SIG-M5 treated with dmso at 0.1 percent for 504 hours (cell line): ENCODE measurements around the gene CHD5.
"Not testable (repeated sequence)": the region's sequence is repeated elsewhere in the genome, so short reads cannot be mapped to it uniquely, and the experiment has no call there.

Experiments used
- DNase-seq: peaks from one replicate; lab custom pipeline; 2025; ENCODE audit not compliant: unreplicated experiment; lab: John Stamatoyannopoulos, UW

CHD5 gene

GRCh38 chr1:6068932-6069331 lies 111.2 kb downstream of the CHD5 start:
- DNase-seq, result no peak

- DNase-seq, result no peak
Measured at GRCh38 chr1:6068073-6068472, 112.0 kb downstream of the CHD5 start.

DNA sequence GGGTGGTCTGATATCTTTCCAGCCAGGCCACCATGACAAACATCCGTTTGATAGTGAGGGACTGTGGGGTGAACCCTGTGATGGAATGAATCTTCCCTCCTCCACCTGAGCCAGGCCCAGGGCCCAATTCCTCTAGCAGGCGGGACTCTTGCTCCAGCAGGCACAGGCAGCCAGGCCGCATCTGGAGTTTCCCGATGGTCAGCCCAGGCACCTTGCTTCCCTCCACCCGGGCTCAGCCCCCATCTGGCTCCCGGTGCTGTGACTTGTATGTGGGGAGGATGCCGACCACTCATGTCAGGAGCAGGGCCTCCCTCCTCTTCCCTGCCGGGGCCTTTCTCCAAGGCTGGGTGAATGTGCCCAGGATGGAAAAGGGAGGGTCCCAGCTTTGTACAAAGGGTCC lies 113.4 kb downstream of the CHD5 start:
- no peak for DNase-seq

DNA sequence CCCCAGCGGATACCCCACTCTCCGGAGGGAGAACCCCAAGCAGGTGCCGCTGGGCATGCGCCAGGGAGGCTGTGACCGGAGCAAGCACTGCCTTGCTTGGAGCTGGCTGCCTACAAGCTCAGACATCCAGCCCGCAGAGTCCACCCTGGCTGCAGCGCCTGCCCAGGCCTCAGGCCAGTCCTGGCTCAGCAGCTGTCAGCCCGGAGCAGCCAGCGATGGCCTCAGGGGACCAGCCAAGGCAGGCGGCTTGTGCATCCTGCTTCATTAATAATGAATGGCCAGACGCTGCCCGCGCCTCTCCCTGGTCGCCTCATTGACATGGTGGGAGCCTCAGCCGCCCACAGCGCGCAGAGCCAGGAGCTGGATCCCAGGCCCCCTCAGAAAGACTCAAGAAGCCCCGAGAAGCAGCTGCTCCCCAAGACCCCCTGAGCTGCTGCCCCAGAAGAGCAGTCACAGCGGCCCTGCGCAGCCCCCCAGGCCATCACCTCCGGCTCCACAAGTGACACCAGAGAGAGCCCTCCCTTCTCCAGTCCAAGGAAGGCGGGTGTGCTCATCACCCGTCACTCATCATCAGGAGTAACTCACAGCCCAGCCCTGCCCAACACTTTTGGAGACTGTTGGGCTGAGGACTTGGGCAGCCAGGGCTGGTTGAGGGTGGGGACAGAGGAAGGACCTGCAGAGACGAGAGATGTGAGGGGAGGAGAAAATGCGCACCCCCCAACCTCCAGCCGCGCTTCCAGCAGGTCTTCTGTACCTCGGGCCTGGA lies 114.8 kb downstream of the CHD5 start:
- DNase-seq, result no peak

DNA sequence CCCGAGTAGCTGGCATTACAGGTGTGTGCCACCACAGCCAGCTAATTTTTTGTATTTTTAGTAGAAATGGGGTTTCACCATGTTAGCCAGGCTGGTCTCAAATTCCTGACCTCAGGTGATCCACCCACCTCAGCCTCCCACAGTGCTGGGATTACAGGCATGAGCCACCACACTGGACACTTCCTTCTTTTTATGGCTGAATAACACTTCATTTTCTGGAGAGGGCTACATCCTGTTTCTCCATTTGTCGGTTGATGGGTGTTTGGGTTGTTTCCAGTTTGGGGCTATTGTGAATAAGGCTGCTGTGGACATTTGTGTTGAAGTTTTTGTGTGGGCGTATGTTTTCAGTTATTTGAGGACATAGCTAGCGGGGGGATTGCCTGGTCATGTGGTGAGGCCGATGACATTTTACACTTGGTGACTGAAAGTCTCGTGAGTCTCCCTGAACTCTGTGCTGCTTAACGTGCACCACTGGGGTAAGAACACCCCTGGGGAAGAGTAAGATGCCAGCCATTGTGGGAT lies 116.5 kb downstream of the CHD5 start:
- DNase-seq, result not testable (repeated sequence)

GRCh38 chr1:6062670-6063069 lies 117.5 kb downstream of the CHD5 start:
- DNase-seq, result no peak

DNA sequence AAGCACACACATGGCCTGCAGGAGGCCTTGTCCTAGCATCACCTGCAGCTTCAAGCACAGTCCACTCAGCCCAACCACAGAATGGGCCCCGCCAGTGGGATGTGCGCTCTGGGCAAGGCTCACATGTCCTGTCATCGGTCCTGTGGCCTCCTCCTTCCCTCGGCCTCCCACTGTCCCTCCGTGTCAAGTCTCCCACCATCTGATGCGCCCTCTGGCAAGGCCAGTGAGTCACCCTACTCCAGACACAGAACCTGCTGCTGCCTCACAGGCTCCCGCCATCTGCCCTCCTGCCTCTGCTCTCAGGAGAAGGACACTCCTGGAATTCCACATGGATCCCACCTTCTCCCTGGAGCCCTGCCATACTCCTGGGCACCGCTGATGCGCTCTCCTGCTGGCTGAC lies 120.3 kb downstream of the CHD5 start:
- no peak for DNase-seq

DNA sequence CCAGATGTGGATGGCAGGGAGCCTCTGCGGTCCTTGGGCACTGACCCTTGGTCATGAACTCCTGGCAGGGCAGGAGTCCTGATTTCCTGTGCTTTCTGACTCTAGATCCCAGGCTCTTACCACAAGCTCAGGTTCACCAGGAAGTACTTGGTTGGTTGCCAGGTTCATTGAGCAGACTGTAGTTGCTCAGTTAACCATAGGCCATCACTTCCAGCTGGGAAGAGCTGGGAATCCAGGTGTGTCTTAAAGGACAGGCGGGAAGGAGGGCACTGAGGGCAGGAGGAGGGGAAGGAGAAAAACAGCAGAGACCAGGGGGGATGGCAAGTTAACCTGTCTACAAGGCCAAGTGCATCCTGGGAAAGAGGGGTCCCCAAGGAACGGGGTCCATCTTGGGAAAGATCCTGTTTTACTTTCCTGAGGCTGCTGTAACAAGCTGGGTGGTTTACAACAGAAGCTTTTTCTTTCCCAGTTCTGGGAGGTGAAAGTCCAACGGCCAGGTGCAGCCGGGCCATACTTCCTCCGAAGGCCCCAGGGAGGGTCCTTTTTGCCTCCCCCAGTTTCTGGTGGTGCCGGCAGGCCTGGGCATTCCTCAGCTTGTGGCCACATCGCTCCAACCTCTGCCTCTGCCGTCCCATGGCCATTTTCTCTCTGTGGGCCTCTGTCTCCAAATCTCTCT lies 122.8 kb downstream of the CHD5 start:
- DNase-seq, result no peak

- DNase-seq, result no peak
Measured at GRCh38 chr1:6056572-6056948, 123.6 kb downstream of the CHD5 start.

- no peak for DNase-seq
Measured at GRCh38 chr1:6054596-6054995, 125.5 kb downstream of the CHD5 start.

- no peak for DNase-seq
Measured at GRCh38 chr1:6053206-6053546, 126.9 kb downstream of the CHD5 start.

GRCh38 chr1:6052543-6053205 lies 127.4 kb downstream of the CHD5 start:
- peak; percentile 29 for DNase-seq
